ENCODE data around the gene ADM2. TPM values are rescaled to one million over a fixed set of nuclear protein-coding genes. Genes with fewer than 3 reads are reported as not detected.
"Not testable (repeated sequence)": the region's sequence is repeated elsewhere in the genome, so short reads cannot be mapped to it uniquely, and the experiment has no call there.

Gene ADM2
- total and polyA plus RNA-seq, 2 experiments from 2014 or later, result 4.1 to 5.1 TPM

DNA sequence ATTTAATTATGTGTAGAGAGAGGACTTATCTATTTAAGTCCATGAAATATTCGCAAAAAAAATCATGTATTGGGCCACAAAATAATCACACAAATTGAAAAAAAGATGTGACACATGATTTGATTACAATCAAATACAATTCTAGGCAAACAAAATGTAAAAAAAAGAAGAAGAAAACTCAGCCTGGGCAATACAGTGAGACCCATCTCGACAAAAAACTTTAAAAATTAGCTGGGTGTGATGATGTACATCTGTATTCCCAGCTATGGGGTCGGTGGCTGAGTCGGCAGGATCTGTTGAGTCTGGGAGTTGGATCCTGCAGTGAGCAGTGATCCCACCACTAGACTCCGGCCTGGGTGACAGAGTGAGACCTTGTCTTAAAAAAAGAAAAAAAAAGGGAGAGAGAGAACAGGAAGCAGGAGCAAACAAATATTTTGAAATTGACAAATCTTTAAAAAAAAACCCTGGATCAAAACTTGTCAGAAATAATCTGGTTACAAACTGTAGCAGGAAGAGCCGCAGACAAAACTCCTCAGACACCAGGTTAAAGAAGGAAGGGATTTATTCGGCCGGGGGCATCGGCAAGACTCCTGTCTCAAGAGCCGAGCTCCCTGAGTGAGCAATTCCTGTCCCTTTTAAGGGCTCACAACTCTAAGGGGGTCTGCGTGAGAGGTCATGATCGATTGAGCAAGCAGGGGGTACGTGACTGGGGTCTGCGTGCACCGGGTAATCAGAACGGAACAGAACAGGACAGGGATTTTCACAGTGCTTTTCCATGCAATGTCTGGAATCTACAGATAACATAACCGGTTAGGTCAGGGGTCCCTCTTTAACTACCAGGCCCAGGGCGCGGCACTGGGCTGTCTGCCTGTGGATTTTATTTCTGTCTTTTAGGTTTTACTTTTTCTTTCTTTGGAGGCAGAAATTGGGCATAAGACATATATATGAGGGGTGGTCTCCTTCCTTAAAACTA, 51.8 kb downstream of the ADM2 start:
- Histone ChIP-seq H2AFZ (no peak overlapping the region), H3K27ac (peak overlapping the region; percentile 96), H3K36me3 (replicated peaks; ENCODE audit: insufficient read depth, low read depth) (no peaks in the 10 kb centered on the region), H3K4me2 (peak overlapping the region; percentile 99), H3K79me2 (no peaks in the 10 kb centered on the region), H3K9me3 (ENCODE audit: low read depth) (no peaks in the 10 kb centered on the region), H4K20me1 (ENCODE audit: insufficient read depth, poor library complexity, severe bottlenecking) (no peaks in the 10 kb centered on the region), H3K4me3 (no peak overlapping the region), H3K27me3 (peaks cover 11% of the 10 kb centered on the region), H3K4me1 (ENCODE audit: insufficient read depth) (peaks cover 32% of the 10 kb centered on the region), H3K9me2 (replicated peaks; ENCODE audit: insufficient read depth) (no peaks in the 10 kb centered on the region)
- 60% methylated on average over 19 of the region's 19 CpGs for WGBS (ENCODE audit: low lambda C conversion rate, missing lambda C conversion rate)
- TF ChIP-seq, protein P1, sequence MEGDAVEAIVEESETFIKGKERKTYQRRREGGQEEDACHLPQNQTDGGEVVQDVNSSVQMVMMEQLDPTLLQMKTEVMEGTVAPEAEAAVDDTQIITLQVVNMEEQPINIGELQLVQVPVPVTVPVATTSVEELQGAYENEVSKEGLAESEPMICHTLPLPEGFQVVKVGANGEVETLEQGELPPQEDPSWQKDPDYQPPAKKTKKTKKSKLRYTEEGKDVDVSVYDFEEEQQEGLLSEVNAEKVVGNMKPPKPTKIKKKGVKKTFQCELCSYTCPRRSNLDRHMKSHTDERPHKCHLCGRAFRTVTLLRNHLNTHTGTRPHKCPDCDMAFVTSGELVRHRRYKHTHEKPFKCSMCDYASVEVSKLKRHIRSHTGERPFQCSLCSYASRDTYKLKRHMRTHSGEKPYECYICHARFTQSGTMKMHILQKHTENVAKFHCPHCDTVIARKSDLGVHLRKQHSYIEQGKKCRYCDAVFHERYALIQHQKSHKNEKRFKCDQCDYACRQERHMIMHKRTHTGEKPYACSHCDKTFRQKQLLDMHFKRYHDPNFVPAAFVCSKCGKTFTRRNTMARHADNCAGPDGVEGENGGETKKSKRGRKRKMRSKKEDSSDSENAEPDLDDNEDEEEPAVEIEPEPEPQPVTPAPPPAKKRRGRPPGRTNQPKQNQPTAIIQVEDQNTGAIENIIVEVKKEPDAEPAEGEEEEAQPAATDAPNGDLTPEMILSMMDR (IDR thresholded peaks at IDR 0.05; ENCODE audit: poor library complexity), result no peak
- TF ChIP-seq EZH2phosphoT487 (IDR thresholded peaks at IDR 0.05; ENCODE audit: low read depth, severe bottlenecking, unreplicated experiment) (no peak), EZH2 (IDR thresholded peaks at IDR 0.05; ENCODE audit: borderline replicate concordance) (no peak)
- DNase-seq (ENCODE audit: low spot score), result peak; percentile 21

DNA sequence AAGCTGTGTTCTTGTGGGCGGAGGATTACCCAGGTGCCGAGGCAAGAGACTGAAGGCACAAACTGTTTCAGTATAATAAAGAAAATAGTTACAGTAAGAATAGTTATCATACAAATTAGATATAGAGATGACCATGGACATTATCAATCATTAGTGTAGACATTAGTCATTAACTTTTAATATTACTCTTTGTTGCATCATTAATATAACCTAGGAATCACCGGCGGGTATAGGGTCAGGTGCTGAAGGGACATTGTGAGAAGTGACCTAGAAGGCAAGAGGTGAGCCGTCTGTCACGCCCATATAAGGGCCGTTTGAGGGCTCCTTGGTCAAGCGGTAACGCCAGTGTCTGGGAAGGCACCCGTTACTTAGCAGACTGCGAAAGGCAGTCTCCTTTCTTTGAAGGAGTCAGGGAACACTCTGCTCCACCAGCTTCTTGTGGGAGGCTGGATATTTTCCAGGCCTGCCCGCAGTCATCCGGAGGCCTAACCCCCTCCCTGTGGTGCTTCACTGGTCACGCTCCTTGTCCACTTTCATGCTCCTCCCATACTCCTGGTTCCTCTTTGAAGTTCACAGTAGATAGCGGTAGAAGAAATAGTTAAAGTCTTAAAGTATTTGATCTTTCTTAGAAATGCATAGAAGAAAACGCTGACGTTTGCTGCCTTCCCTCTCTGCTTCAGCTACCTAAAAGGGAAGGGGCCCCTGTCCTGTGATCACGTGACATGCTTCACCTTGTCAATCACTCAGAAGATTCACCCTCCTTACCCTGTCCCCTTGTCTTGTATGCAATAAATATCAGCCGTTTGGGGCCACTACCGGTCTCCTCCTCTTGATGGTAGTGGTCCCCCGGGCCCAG, 52.7 kb downstream of the ADM2 start:
- DNase-seq (ENCODE audit: low spot score), result peak; percentile 53
- peak overlapping the region; percentile 99 for H3K4me2 ChIP-seq
- not testable (repeated sequence) for H3K9me2 ChIP-seq (replicated peaks; ENCODE audit: insufficient read depth); H3K9me3 ChIP-seq (ENCODE audit: low read depth); H4K20me1 ChIP-seq (ENCODE audit: insufficient read depth, poor library complexity, severe bottlenecking); H3K79me2 ChIP-seq; H3K4me3 ChIP-seq; H3K36me3 ChIP-seq (replicated peaks; ENCODE audit: insufficient read depth, low read depth); H2AFZ ChIP-seq
- peaks cover 11% of the 10 kb centered on the region for H3K27me3 ChIP-seq
- H3K4me1 ChIP-seq (ENCODE audit: insufficient read depth), result peaks cover 35% of the 10 kb centered on the region
- 45% methylated on average over 21 of the region's 21 CpGs for WGBS (ENCODE audit: low lambda C conversion rate, missing lambda C conversion rate)
- peak overlapping the region; percentile 96 for H3K27ac ChIP-seq

DNA sequence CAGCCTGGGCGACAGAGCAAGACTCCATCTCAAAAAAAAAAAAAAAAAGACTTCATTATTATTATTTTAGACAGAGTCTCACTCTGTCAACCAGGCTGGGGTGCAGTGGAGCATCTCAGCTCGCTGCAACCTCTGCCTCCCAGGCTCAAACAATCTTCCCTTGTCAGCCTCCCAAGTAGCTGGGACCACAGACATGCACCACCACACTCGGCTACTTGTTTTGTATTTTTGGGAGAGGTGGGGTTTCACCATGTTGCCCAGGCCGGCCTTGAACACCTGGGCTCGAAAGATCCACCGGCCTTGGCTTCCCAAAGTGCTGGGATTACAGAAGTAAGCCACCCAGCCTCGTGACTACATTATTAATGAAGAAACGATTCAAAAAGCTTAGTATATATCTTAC, 53.8 kb downstream of the ADM2 start:
- H3K4me2 ChIP-seq, result no peak overlapping the region
- no peaks in the 10 kb centered on the region for H3K79me2 ChIP-seq
- H4K20me1 ChIP-seq (ENCODE audit: insufficient read depth, poor library complexity, severe bottlenecking), result no peaks in the 10 kb centered on the region
- no peaks in the 10 kb centered on the region for H3K9me2 ChIP-seq (replicated peaks; ENCODE audit: insufficient read depth)
- no peak overlapping the region for H3K27ac ChIP-seq
- no peaks in the 10 kb centered on the region for H3K36me3 ChIP-seq (replicated peaks; ENCODE audit: insufficient read depth, low read depth)
- H3K4me3 ChIP-seq, result no peak overlapping the region
- H2AFZ ChIP-seq, result no peak overlapping the region
- WGBS (ENCODE audit: low lambda C conversion rate, missing lambda C conversion rate), result 93% methylated on average over 7 of the region's 8 CpGs
- H3K9me3 ChIP-seq (ENCODE audit: low read depth), result no peaks in the 10 kb centered on the region
- no peak for DNase-seq (ENCODE audit: low spot score)
- H3K27me3 ChIP-seq, result peaks cover 11% of the 10 kb centered on the region
- TF ChIP-seq, protein P1 (IDR thresholded peaks at IDR 0.05; ENCODE audit: poor library complexity), result no peak
- TF ChIP-seq EZH2 (IDR thresholded peaks at IDR 0.05; ENCODE audit: borderline replicate concordance) (no peak), EZH2phosphoT487 (IDR thresholded peaks at IDR 0.05; ENCODE audit: low read depth, severe bottlenecking, unreplicated experiment) (no peak)
- H3K4me1 ChIP-seq (ENCODE audit: insufficient read depth), result peaks cover 37% of the 10 kb centered on the region

Other genes starting within 250 kb of the ADM2 start
- gene TUBGCP6, start 236.5 kb upstream of the ADM2 start, total RNA-seq, result 14.0 and 26.2 TPM in 2 replicates
- gene TUBGCP6, start 236.5 kb upstream of the ADM2 start, polyA plus RNA-seq, result 31.5 and 44.1 TPM in 2 replicates
- 21.5 and 23.8 TPM in 2 replicates for gene HDAC10, start 230.3 kb upstream of the ADM2 start, total RNA-seq
- 30.2 and 40.5 TPM in 2 replicates for gene HDAC10, start 230.3 kb upstream of the ADM2 start, polyA plus RNA-seq
- 12.5 and 13.8 TPM in 2 replicates for gene MAPK12, start 219.9 kb upstream of the ADM2 start, total RNA-seq
- gene MAPK12, start 219.9 kb upstream of the ADM2 start, polyA plus RNA-seq, result 33.8 and 51.4 TPM in 2 replicates
- 1.4 and 2.3 TPM in 2 replicates for gene MAPK11, start 211.2 kb upstream of the ADM2 start, total RNA-seq
- gene MAPK11, start 211.2 kb upstream of the ADM2 start, polyA plus RNA-seq, result 0.62 and 1.1 TPM in 2 replicates
- 91.4 and 113 TPM in 2 replicates for gene PLXNB2, start 173.9 kb upstream of the ADM2 start, total RNA-seq
- gene PLXNB2, start 173.9 kb upstream of the ADM2 start, polyA plus RNA-seq, result 147 and 158 TPM in 2 replicates
- 3.1 and 3.3 TPM in 2 replicates for gene DENND6B, start 154.5 kb upstream of the ADM2 start, total RNA-seq
- 8.7 and 9.0 TPM in 2 replicates for gene DENND6B, start 154.5 kb upstream of the ADM2 start, polyA plus RNA-seq
- 43.9 and 57.9 TPM in 2 replicates for gene PPP6R2, start 138.2 kb upstream of the ADM2 start, total RNA-seq
- 44.1 and 47.0 TPM in 2 replicates for gene PPP6R2, start 138.2 kb upstream of the ADM2 start, polyA plus RNA-seq
- 26.1 and 34.5 TPM in 2 replicates for gene SBF1, start 6.5 kb upstream of the ADM2 start, total RNA-seq
- gene SBF1, start 6.5 kb upstream of the ADM2 start, polyA plus RNA-seq, result 38.0 and 49.5 TPM in 2 replicates
- gene MIOX, start 5.3 kb downstream of the ADM2 start, total RNA-seq, result not detected in 2 replicates
- gene MIOX, start 5.3 kb downstream of the ADM2 start, polyA plus RNA-seq, result not detected in 2 replicates
- gene LMF2, start 26.2 kb downstream of the ADM2 start, total RNA-seq, result 22.4 and 32.8 TPM in 2 replicates
- 97.6 and 128 TPM in 2 replicates for gene LMF2, start 26.2 kb downstream of the ADM2 start, polyA plus RNA-seq
- gene NCAPH2, start 26.7 kb downstream of the ADM2 start, total RNA-seq, result 24.4 and 25.6 TPM in 2 replicates
- 40.6 and 48.0 TPM in 2 replicates for gene NCAPH2, start 26.7 kb downstream of the ADM2 start, polyA plus RNA-seq
- gene SCO2, start 44.1 kb downstream of the ADM2 start, total RNA-seq, result 2.0 and 4.1 TPM in 2 replicates
- 9.7 and 11.2 TPM in 2 replicates for gene SCO2, start 44.1 kb downstream of the ADM2 start, polyA plus RNA-seq
- 36.6 and 46.4 TPM in 2 replicates for gene TYMP, start 48.5 kb downstream of the ADM2 start, total RNA-seq
- 85.7 and 105 TPM in 2 replicates for gene TYMP, start 48.5 kb downstream of the ADM2 start, polyA plus RNA-seq
- 0.92 and 1.7 TPM in 2 replicates for gene KLHDC7B, start 64.4 kb downstream of the ADM2 start, total RNA-seq
- gene KLHDC7B, start 64.4 kb downstream of the ADM2 start, polyA plus RNA-seq, result 0.75 and 1.4 TPM in 2 replicates
- not detected in 2 replicates for gene SYCE3, start 81.4 kb downstream of the ADM2 start, total RNA-seq
- 1.4 and 1.5 TPM in 2 replicates for gene SYCE3, start 81.4 kb downstream of the ADM2 start, polyA plus RNA-seq
- gene CPT1B, start 96.9 kb downstream of the ADM2 start, total RNA-seq, result 24.8 and 27.5 TPM in 2 replicates
- gene CPT1B, start 96.9 kb downstream of the ADM2 start, polyA plus RNA-seq, result 64.0 and 80.1 TPM in 2 replicates
- gene CHKB, start 101.3 kb downstream of the ADM2 start, total RNA-seq, result 54.9 and 57.4 TPM in 2 replicates
- 89.7 and 125 TPM in 2 replicates for gene CHKB, start 101.3 kb downstream of the ADM2 start, polyA plus RNA-seq
- gene MAPK8IP2, start 119.2 kb downstream of the ADM2 start, total RNA-seq, result 1.0 and 1.6 TPM in 2 replicates
- 3.8 and 4.0 TPM in 2 replicates for gene MAPK8IP2, start 119.2 kb downstream of the ADM2 start, polyA plus RNA-seq
- gene ARSA, start 146.6 kb downstream of the ADM2 start, total RNA-seq, result 26.2 and 31.3 TPM in 2 replicates
- 20.6 and 29.2 TPM in 2 replicates for gene ARSA, start 146.6 kb downstream of the ADM2 start, polyA plus RNA-seq
- 2.4 and 2.9 TPM in 2 replicates for gene SHANK3, start 191.3 kb downstream of the ADM2 start, total RNA-seq
- gene SHANK3, start 191.3 kb downstream of the ADM2 start, polyA plus RNA-seq, result 1.9 and 2.6 TPM in 2 replicates

All from hepatocyte (in vitro differentiated cells).